Duodenal mucosa (tissue), 2 donors: Measurements from ENCODE around the gene CPTP.

Experiments
- H3K27ac ChIP-seq: one replicate; pipeline ENCODE4 v1.7.0; 2013; ENCODE audit warnings: low read depth, low read length
- H3K27me3 ChIP-seq, 2 donors: one replicate each; pipeline ENCODE4 v1.7.0; 2013; ENCODE audit warnings: low read length in 2 of 2, control low read depth in 1 of 2; ENCODE audit not compliant: insufficient read depth in 2 of 2, control insufficient read depth in 1 of 2
- H3K36me3 ChIP-seq, 2 donors: one replicate each; pipeline ENCODE4 v1.7.0; 2013; ENCODE audit warnings: low read length in 2 of 2, control low read depth in 1 of 2; ENCODE audit not compliant: insufficient read depth in 2 of 2, control insufficient read depth in 1 of 2
- H3K4me1 ChIP-seq, 2 donors: one replicate each; pipeline ENCODE4 v1.7.0; 2013; ENCODE audit warnings: low read length in 2 of 2, control low read depth in 1 of 2; ENCODE audit not compliant: insufficient read depth in 2 of 2, control insufficient read depth in 1 of 2
- H3K4me3 ChIP-seq, 2 donors: one replicate each; pipeline ENCODE4 v1.7.0; 2013; ENCODE audit warnings: low read length in 2 of 2, low read depth in 1 of 2
- H3K9ac ChIP-seq, 2 donors: one replicate each; pipeline ENCODE4 v1.7.0; 2013; ENCODE audit warnings: low read length in 2 of 2, low read depth in 1 of 2
- H3K9me3 ChIP-seq, 2 donors: one replicate each; pipeline ENCODE4 v1.7.0; 2013; ENCODE audit warnings: low read length in 2 of 2, control low read depth in 1 of 2; ENCODE audit not compliant: control insufficient read depth in 1 of 2

CPTP gene

GRCh38 chr1:1349256-1350012 is 24.8 kb downstream of the CPTP start, which contains the start of gene DVL1:
Gene DVL1, minus strand, starts transcription at chr1:1349418. Its CDS starts 353 bp downstream, at chr1:1349065.
- Histone ChIP-seq H3K9me3 (no peaks in the 10 kb centered on the region), H3K4me1 (peaks cover 42 to 47% of the 10 kb centered on the region in 2 donors), H3K36me3 (no peaks in the 10 kb centered on the region), H3K27me3 (peaks cover 18 to 24% of the 10 kb centered on the region in 2 donors), H3K27ac (peak within 1 kb of the TSS; percentile 52), H3K4me3 (peak within 1 kb of the TSS; percentile 68 to 82), H3K9ac (peak within 1 kb of the TSS; percentile 58 to 64)

GRCh38 chr1:1351511-1352427 is 27.2 kb downstream of the CPTP start:
- no peak overlapping the region for H3K4me3 ChIP-seq
- no peaks in the 10 kb centered on the region for H3K36me3 ChIP-seq
- peaks cover 18 to 29% of the 10 kb centered on the region in 2 donors for H3K27me3 ChIP-seq
- H3K9me3 ChIP-seq: no peaks in the 10 kb centered on the region
- peak overlapping the region; percentile 10 for H3K27ac ChIP-seq
- H3K9ac ChIP-seq: no peak overlapping the region
- H3K4me1 ChIP-seq: peaks cover 22 to 27% of the 10 kb centered on the region in 2 donors

GRCh38 chr1:1352786-1353388 is 28.3 kb downstream of the CPTP start:
- peaks cover 11 to 19% of the 10 kb centered on the region in 2 donors for H3K4me1 ChIP-seq
- no peak overlapping the region for H3K9ac ChIP-seq
- H3K27ac ChIP-seq: no peak overlapping the region
- no peak overlapping the region for H3K4me3 ChIP-seq
- H3K9me3 ChIP-seq: no peaks in the 10 kb centered on the region
- no peaks in the 10 kb centered on the region for H3K36me3 ChIP-seq
- peaks cover 21 to 34% of the 10 kb centered on the region in 2 donors for H3K27me3 ChIP-seq

- Histone ChIP-seq H3K9ac (no peak overlapping the region), H3K9me3 (no peaks in the 10 kb centered on the region), H3K27ac (no peak overlapping the region), H3K36me3 (no peaks in the 10 kb centered on the region), H3K4me3 (no peak overlapping the region), H3K27me3 (peaks cover 28 to 40% of the 10 kb centered on the region in 2 donors), H3K4me1 (peaks cover 12 to 14% of the 10 kb centered on the region in 2 donors)
Measured at GRCh38 chr1:1353389-1354151, 29.0 kb downstream of the CPTP start.

GRCh38 chr1:1354271-1355247 is 30.0 kb downstream of the CPTP start:
- Histone ChIP-seq H3K4me3 (no peak overlapping the region), H3K4me1 (peaks cover 19% of the 10 kb centered on the region in 2 donors), H3K9ac (no peak overlapping the region), H3K36me3 (no peaks in the 10 kb centered on the region), H3K27me3 (peaks cover 34 to 44% of the 10 kb centered on the region in 2 donors), H3K27ac (no peak overlapping the region), H3K9me3 (no peaks in the 10 kb centered on the region)

GRCh38 chr1:1355416-1355815 is 30.8 kb downstream of the CPTP start:
- Histone ChIP-seq H3K9me3 (no peaks in the 10 kb centered on the region), H3K9ac (no peak overlapping the region), H3K27me3 (peaks cover 34 to 44% of the 10 kb centered on the region in 2 donors), H3K4me1 (peaks cover 19% of the 10 kb centered on the region in 2 donors), H3K4me3 (no peak overlapping the region), H3K36me3 (no peaks in the 10 kb centered on the region), H3K27ac (no peak overlapping the region)

GRCh38 chr1:1356166-1356795 is 31.7 kb downstream of the CPTP start:
- Histone ChIP-seq H3K9ac (no peak overlapping the region), H3K27me3 (peaks cover 34 to 50% of the 10 kb centered on the region in 2 donors), H3K9me3 (no peaks in the 10 kb centered on the region), H3K4me3 (peak overlapping the region in 1 of 2 donors; percentile 35), H3K4me1 (peaks cover 19 to 26% of the 10 kb centered on the region in 2 donors), H3K36me3 (no peaks in the 10 kb centered on the region), H3K27ac (no peak overlapping the region)

GRCh38 chr1:1356796-1357401 is 32.3 kb downstream of the CPTP start:
- Histone ChIP-seq H3K4me1 (peaks cover 19 to 26% of the 10 kb centered on the region in 2 donors), H3K4me3 (peak overlapping the region; percentile 35 to 43), H3K9me3 (no peaks in the 10 kb centered on the region)

More at GRCh38 chr1:1356796-1357401, 32.3 kb downstream of the CPTP start:
- Histone ChIP-seq H3K27ac (peak overlapping the region; percentile 32), H3K27me3 (peaks cover 34 to 48% of the 10 kb centered on the region in 2 donors), H3K9ac (no peak overlapping the region), H3K36me3 (no peaks in the 10 kb centered on the region)
